ENCODE results near the gene PROCA1. TPM values are rescaled to one million over a fixed set of nuclear protein-coding genes. Genes with fewer than 3 reads are reported as not detected.

The PROCA1 gene
- total and polyA plus RNA-seq, 2 of the 13 experiments (the other 11 are each of a cell fraction or from before 2014, with no cell fraction given): 0.73 to 1.5 TPM

DNA sequence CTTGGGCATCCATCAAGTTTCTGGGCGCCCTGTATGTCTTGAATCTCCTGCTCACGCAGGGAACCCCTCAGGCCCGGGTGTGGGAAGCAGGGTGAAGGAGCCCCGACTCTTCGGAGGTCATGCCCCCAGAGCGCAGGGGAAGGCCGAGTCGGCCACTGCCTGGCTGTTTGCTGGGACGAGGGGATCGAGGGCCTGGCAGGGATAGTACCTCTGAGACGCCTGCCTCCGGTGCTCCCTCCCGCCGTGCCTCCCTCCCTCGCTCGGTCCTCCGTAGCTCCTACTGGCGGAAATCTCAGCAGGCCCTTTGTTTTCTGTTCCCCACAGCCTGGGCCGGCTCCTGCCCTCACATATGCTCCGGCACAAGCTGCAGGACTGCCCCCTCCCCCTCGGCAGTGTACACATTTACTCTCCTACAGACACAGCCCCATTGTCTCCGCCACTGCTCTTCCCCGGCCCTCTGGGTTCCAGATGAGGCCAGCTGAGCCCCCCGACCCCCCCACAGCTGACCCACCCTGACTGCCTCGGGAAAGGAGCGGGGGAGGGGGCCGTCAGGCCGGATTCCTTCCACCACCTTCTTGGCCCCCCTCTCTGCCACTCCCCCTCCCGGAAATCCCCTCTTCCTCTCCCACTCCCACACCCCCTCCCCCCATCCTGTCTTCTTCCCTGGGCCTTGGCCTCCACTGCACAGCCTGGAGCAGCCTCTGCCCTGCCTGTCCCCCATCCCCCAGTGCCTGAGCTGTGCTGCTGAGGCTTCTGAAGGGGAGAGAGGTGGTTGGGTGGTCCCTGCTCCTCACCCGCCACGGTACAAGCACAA is 33.5 kb upstream of the PROCA1 start (continued):
- TF ChIP-seq, protein P1, sequence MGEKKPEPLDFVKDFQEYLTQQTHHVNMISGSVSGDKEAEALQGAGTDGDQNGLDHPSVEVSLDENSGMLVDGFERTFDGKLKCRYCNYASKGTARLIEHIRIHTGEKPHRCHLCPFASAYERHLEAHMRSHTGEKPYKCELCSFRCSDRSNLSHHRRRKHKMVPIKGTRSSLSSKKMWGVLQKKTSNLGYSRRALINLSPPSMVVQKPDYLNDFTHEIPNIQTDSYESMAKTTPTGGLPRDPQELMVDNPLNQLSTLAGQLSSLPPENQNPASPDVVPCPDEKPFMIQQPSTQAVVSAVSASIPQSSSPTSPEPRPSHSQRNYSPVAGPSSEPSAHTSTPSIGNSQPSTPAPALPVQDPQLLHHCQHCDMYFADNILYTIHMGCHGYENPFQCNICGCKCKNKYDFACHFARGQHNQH (CRISPR knock-in tag; IDR thresholded peaks at IDR 0.05): 0 out of 2 replicates have a peak, but pooled peaks have one; percentile 36
- no peak; the same call in 1 of the 2 replicates for TF ChIP-seq ZFP90 (CRISPR knock-in tag; IDR thresholded peaks at IDR 0.05; ENCODE audit: borderline replicate concordance)
- TF ChIP-seq, protein P2, sequence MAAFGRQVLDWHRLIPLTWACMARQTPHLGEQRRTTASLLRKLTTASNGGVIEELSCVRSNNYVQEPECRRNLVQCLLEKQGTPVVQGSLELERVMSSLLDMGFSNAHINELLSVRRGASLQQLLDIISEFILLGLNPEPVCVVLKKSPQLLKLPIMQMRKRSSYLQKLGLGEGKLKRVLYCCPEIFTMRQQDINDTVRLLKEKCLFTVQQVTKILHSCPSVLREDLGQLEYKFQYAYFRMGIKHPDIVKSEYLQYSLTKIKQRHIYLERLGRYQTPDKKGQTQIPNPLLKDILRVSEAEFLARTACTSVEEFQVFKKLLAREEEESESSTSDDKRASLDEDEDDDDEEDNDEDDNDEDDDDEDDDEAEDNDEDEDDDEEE (CRISPR knock-in tag; IDR thresholded peaks at IDR 0.05): no peak; the same call in 1 of the 2 replicates
- no peak for TF ChIP-seq ZNF33B (CRISPR knock-in tag; IDR thresholded peaks at IDR 0.05)
- TF ChIP-seq POLR2G (IDR thresholded peaks at IDR 0.05; ENCODE audit: low read depth, low read length): peak; percentile 83
- TF ChIP-seq, protein P3, sequence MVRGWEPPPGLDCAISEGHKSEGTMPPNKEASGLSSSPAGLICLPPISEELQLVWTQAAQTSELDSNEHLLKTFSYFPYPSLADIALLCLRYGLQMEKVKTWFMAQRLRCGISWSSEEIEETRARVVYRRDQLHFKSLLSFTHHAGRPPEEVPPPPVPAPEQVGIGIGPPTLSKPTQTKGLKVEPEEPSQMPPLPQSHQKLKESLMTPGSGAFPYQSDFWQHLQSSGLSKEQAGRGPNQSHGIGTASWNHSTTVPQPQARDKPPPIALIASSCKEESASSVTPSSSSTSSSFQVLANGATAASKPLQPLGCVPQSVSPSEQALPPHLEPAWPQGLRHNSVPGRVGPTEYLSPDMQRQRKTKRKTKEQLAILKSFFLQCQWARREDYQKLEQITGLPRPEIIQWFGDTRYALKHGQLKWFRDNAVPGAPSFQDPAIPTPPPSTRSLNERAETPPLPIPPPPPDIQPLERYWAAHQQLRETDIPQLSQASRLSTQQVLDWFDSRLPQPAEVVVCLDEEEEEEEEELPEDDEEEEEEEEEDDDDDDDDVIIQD (CRISPR knock-in tag; IDR thresholded peaks at IDR 0.05; ENCODE audit: low read depth): no peak
- TF ChIP-seq, protein P4, sequence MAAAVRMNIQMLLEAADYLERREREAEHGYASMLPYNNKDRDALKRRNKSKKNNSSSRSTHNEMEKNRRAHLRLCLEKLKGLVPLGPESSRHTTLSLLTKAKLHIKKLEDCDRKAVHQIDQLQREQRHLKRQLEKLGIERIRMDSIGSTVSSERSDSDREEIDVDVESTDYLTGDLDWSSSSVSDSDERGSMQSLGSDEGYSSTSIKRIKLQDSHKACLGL (CRISPR knock-in tag; IDR thresholded peaks at IDR 0.05): no peak
- no peak for TF ChIP-seq IRX3 (CRISPR knock-in tag; IDR thresholded peaks at IDR 0.05; ENCODE audit: borderline replicate concordance, low read depth)
- TF ChIP-seq, protein P5, sequence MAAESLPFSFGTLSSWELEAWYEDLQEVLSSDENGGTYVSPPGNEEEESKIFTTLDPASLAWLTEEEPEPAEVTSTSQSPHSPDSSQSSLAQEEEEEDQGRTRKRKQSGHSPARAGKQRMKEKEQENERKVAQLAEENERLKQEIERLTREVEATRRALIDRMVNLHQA (CRISPR knock-in tag; IDR thresholded peaks at IDR 0.05): no peak
- TF ChIP-seq KAT8 (CRISPR knock-in tag; IDR thresholded peaks at IDR 0.05): no peak; the same call in 1 of the 2 replicates
- no peak for TF ChIP-seq REXO4 (CRISPR knock-in tag; IDR thresholded peaks at IDR 0.05; ENCODE audit: borderline replicate concordance)
- TF ChIP-seq GFI1 (CRISPR knock-in tag; IDR thresholded peaks at IDR 0.05; ENCODE audit: borderline replicate concordance): peak; percentile 98
- peak; percentile 73 for TF ChIP-seq HMG20B (CRISPR knock-in tag; conservative IDR thresholded peaks at IDR 0.05)
- TF ChIP-seq, protein P6, sequence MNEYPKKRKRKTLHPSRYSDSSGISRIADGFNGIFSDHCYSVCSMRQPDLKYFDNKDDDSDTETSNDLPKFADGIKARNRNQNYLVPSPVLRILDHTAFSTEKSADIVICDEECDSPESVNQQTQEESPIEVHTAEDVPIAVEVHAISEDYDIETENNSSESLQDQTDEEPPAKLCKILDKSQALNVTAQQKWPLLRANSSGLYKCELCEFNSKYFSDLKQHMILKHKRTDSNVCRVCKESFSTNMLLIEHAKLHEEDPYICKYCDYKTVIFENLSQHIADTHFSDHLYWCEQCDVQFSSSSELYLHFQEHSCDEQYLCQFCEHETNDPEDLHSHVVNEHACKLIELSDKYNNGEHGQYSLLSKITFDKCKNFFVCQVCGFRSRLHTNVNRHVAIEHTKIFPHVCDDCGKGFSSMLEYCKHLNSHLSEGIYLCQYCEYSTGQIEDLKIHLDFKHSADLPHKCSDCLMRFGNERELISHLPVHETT (CRISPR knock-in tag; conservative IDR thresholded peaks at IDR 0.05): 0 out of 2 replicates have a peak, but pooled peaks have one; percentile 59
- TF ChIP-seq ZC3H13 (CRISPR knock-in tag; IDR thresholded peaks at IDR 0.05): peak; percentile 49
- TF ChIP-seq, protein P7, sequence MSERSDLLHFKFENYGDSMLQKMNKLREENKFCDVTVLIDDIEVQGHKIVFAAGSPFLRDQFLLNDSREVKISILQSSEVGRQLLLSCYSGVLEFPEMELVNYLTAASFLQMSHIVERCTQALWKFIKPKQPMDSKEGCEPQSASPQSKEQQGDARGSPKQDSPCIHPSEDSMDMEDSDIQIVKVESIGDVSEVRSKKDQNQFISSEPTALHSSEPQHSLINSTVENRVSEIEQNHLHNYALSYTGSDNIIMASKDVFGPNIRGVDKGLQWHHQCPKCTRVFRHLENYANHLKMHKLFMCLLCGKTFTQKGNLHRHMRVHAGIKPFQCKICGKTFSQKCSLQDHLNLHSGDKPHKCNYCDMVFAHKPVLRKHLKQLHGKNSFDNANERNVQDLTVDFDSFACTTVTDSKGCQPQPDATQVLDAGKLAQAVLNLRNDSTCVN (CRISPR knock-in tag; IDR thresholded peaks at IDR 0.05; ENCODE audit: borderline replicate concordance): no peak
- peak; percentile 41; the same call in 1 of the 2 replicates for TF ChIP-seq ZMYM4 (CRISPR knock-in tag; IDR thresholded peaks at IDR 0.05)
- peak; percentile 35; the same call in 1 of the 2 replicates for TF ChIP-seq NFKB2 (CRISPR knock-in tag; IDR thresholded peaks at IDR 0.05; ENCODE audit: borderline replicate concordance)
- TF ChIP-seq PPARG (CRISPR knock-in tag; conservative IDR thresholded peaks at IDR 0.05): no peak

All from HepG2 (cell line).